HCT116 (cell line): ENCODE data around the gene RIMBP2. TPM values are rescaled to one million over a fixed set of nuclear protein-coding genes. Genes with fewer than 3 reads are reported as not detected.

Experiments
- ATAC-seq: fragments of 200-7000 bp; cut with Tn5 transposase; 2 replicates; pipeline ENCODE4 v1.9.1; 2020; ENCODE audit warnings: mild to moderate bottlenecking, moderate library complexity
- BruUV-seq: library from RNA; stranded (reverse); fragments of 400-500 nt; replicated peaks from 2 replicates; lab custom pipeline; 2021; lab: Mats Ljungman, UMichigan
- CTCF ChIA-PET: fragments of 300-600 bp; sonication (Branson Sonifier 250); formaldehyde crosslinking; loops from one replicate; lab custom pipeline; 2021; ENCODE audit warnings: antibody characterized with exemption; lab: Charles Lee
- POLR2A ChIA-PET: fragments of 300-600, 350-600 bp; sonication (Branson Sonifier 250); formaldehyde crosslinking; loops from one replicate; lab custom pipeline; 2021; ENCODE audit warnings: antibody characterized with exemption; lab: Charles Lee
- RAD21 ChIA-PET, 2 experiments: fragments of 300-600 bp; sonication (Branson Sonifier 250); formaldehyde crosslinking; loops; one replicate each; lab custom pipeline; 2023; ENCODE audit warnings: low total read pairs in 2 of 2; ENCODE audit not compliant: uncharacterized antibody in 2 of 2, unreplicated experiment in 2 of 2, low non-redundant PET in 1 of 2; lab: Charles Lee
- DNase-seq: peaks from one replicate; pipeline ENCODE4 v3.0.0-alpha.2; 2010; ENCODE audit warnings: low read depth, low spot score
- H2AFZ ChIP-seq: fragments of 200-600 bp; shearing (Covaris generic), sonication (generic); 2 replicates; pipeline ENCODE4 v1.6.1; 2017; ENCODE audit warnings: low read depth, mixed run types, mixed read lengths, antibody characterized with exemption, low read length; ENCODE audit not compliant: poor library complexity, severe bottlenecking
- H3K27ac ChIP-seq: 2 replicates; pipeline ENCODE4 v1.5.1; 2012; ENCODE audit warnings: low read depth, low read length
- H3K27me3 ChIP-seq: fragments of 200-600 bp; sonication (generic); 2 replicates; pipeline ENCODE4 v1.6.1; 2016; ENCODE audit warnings: mixed run types, low read length, mixed read lengths; ENCODE audit not compliant: insufficient read depth
- H3K36me3 ChIP-seq, 2 experiments: fragments of 200-500 bp in 1 of 2; fragments of 200-600 bp in 1 of 2; sonication (Bioruptor generic) in 1 of 2; sonication (generic) in 1 of 2; 2 replicates each; pipeline versions ENCODE4 v1.5.1 to v1.6.1; 2014 to 2016; ENCODE audit warnings: low read length in 2 of 2, inconsistent platforms in 1 of 2, mixed read lengths in 1 of 2, mixed run types in 1 of 2; ENCODE audit not compliant: insufficient read depth in 2 of 2, control insufficient read depth in 1 of 2
- H3K4me1 ChIP-seq, 2 experiments: fragments of 200-600 bp in 1 of 2; sonication (generic) in 1 of 2; 2 replicates each; pipeline versions ENCODE4 v1.5.1 to v1.6.1; 2012 to 2017; ENCODE audit warnings: low read length in 2 of 2, inconsistent platforms in 1 of 2, mild to moderate bottlenecking in 1 of 2, mixed read lengths in 1 of 2, mixed run types in 1 of 2, moderate library complexity in 1 of 2; ENCODE audit not compliant: insufficient read depth in 2 of 2, control insufficient read depth in 1 of 2
- H3K4me2 ChIP-seq: fragments of 200-600 bp; sonication (generic); 2 replicates; pipeline ENCODE4 v1.6.1; 2017; ENCODE audit warnings: mixed run types, low read length, mixed read lengths
- H3K4me3 ChIP-seq, 2 experiments: fragments of 200-600 bp in 1 of 2; sonication (generic) in 1 of 2; replicated peaks in 1 of 2; 2 replicates each; pipeline ENCODE4 v1.5.1; 2011 to 2016; ENCODE audit warnings: low read length in 2 of 2, control low read depth in 1 of 2, low read depth in 1 of 2, mild to moderate bottlenecking in 1 of 2, mixed read lengths in 1 of 2, mixed run types in 1 of 2
- H3K79me2 ChIP-seq: fragments of 200-600 bp; sonication (generic); 2 replicates; pipeline ENCODE4 v1.6.1; 2017; ENCODE audit warnings: mild to moderate bottlenecking, mixed run types, low read length, moderate library complexity, mixed read lengths; ENCODE audit not compliant: insufficient read depth
- H3K9ac ChIP-seq: fragments of 200-600 bp; sonication (generic); 2 replicates; pipeline ENCODE4 v1.6.1; 2016; ENCODE audit warnings: low read length, mixed read lengths
- H3K9me2 ChIP-seq: fragments of 200-600 bp; sonication (generic), shearing (Covaris generic); 2 replicates; pipeline ENCODE4 v1.6.1; 2017; ENCODE audit warnings: mixed run types, mild to moderate bottlenecking, moderate library complexity; ENCODE audit not compliant: insufficient read depth
- H3K9me3 ChIP-seq, 2 experiments: fragments of 200-500 bp in 1 of 2; fragments of 200-600 bp in 1 of 2; sonication (Bioruptor generic) in 1 of 2; sonication (generic) in 1 of 2; 2 replicates each; pipeline ENCODE4 v1.6.1; 2014 to 2017; ENCODE audit warnings: low read length in 2 of 2, mixed read lengths in 2 of 2, inconsistent platforms in 1 of 2, low read depth in 1 of 2, mild to moderate bottlenecking in 1 of 2, mixed run types in 1 of 2, moderate library complexity in 1 of 2; ENCODE audit not compliant: control insufficient read depth in 1 of 2, insufficient read depth in 1 of 2
- H4K20me1 ChIP-seq: fragments of 200-600 bp; sonication (generic), shearing (Covaris generic); 2 replicates; pipeline ENCODE4 v1.6.1; 2017; ENCODE audit warnings: mixed run types, mild to moderate bottlenecking, moderate library complexity; ENCODE audit not compliant: insufficient read depth
- ATF3 ChIP-seq: IDR thresholded peaks from 2 replicates; pipeline ENCODE4 v1.6.1; 2012
- CBX3 ChIP-seq: IDR thresholded peaks from 2 replicates; pipeline ENCODE4 v1.6.1; 2012; ENCODE audit warnings: low read depth
- EGR1 ChIP-seq: IDR thresholded peaks from 2 replicates; pipeline ENCODE4 v1.6.1; 2012; ENCODE audit warnings: low read depth
- EZH2phosphoT487 ChIP-seq: fragments of 200-600 bp; IDR thresholded peaks from 2 replicates; pipeline ENCODE4 v1.6.1; 2018; ENCODE audit warnings: antibody characterized with exemption, borderline replicate concordance
- JUND ChIP-seq: IDR thresholded peaks from 2 replicates; pipeline ENCODE4 v1.6.1; 2012
- REST ChIP-seq: IDR thresholded peaks from 2 replicates; pipeline ENCODE4 v1.6.1; 2012; ENCODE audit warnings: low read depth
- SIN3A ChIP-seq: IDR thresholded peaks from 2 replicates; pipeline ENCODE4 v1.6.1; 2012; ENCODE audit warnings: low read depth
- SRF ChIP-seq: IDR thresholded peaks from 2 replicates; pipeline ENCODE4 v1.6.1; 2012; ENCODE audit warnings: low read depth
- ZBTB33 ChIP-seq: IDR thresholded peaks from 2 replicates; pipeline ENCODE4 v1.6.1; 2011; ENCODE audit warnings: mild to moderate bottlenecking, low read length, moderate library complexity; ENCODE audit not compliant: insufficient replicate concordance; ENCODE audit errors: extremely low read depth
- intact Hi-C: fragments of 100-400 bp; cut with micrococcal nuclease; formaldehyde crosslinking; loops from 2 replicates; pipeline ENCODE4 v1.10.0; 2022
- total RNA-seq: library from RNA; stranded (reverse); gene quantifications from one replicate; pipeline ENCODE4 v1.2.1, GENCODE V29; 2021; ENCODE audit not compliant: unreplicated experiment
- TF ChIP-seq, protein P1 (sequence below): IDR thresholded peaks from 2 replicates; pipeline ENCODE4 v1.6.1; 2012

The RIMBP2 gene
- total RNA-seq, 1 experiment from 2014 or later: not detected

- no peak overlapping the region for H3K4me3 ChIP-seq
- no peaks in the 10 kb centered on the region; the same call in 1 of the 2 replicates for H3K27me3 ChIP-seq
- no peak overlapping the region for H2AFZ ChIP-seq
- no peak for ATAC-seq
- TF ChIP-seq, protein P1, sequence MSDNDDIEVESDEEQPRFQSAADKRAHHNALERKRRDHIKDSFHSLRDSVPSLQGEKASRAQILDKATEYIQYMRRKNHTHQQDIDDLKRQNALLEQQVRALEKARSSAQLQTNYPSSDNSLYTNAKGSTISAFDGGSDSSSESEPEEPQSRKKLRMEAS: no peak
- TF ChIP-seq ZBTB33 (no peak), ATF3 (no peak), REST (no peak), EGR1 (no peak), JUND (no peak), SRF (no peak), EZH2phosphoT487 (no peak), CBX3 (no peak), SIN3A (no peak)
- POLR2A ChIA-PET: no interaction called here
- no peaks in the 10 kb centered on the region for H3K79me2 ChIP-seq
- no peak overlapping the region for H3K4me2 ChIP-seq
- CTCF ChIA-PET: no interaction called here
- no peaks in the 10 kb centered on the region for H3K9me2 ChIP-seq
- no peak for DNase-seq
- intact Hi-C loops: no loop called here
- 0 out of 4 replicates have a peak, but pooled peaks cover 0 to 4% of the 10 kb centered on the region in 2 experiments for H3K9me3 ChIP-seq
- H3K9ac ChIP-seq: no peak overlapping the region
- H3K36me3 ChIP-seq: no peaks in the 10 kb centered on the region
- no TSS peak for BruUV-seq
- no peak overlapping the region for H3K27ac ChIP-seq
- RAD21 ChIA-PET: no interaction called here
- H4K20me1 ChIP-seq: no peaks in the 10 kb centered on the region
- H3K4me1 ChIP-seq: peaks cover 0 to 3% of the 10 kb centered on the region in 2 experiments; a peak in 1 of 4 replicates
Observed at GRCh38 chr12:130560321-130560720, 155.8 kb downstream of the RIMBP2 start.
